ENCODE measurements around the gene CSF2RB.

- TF ChIP-seq, protein P1, sequence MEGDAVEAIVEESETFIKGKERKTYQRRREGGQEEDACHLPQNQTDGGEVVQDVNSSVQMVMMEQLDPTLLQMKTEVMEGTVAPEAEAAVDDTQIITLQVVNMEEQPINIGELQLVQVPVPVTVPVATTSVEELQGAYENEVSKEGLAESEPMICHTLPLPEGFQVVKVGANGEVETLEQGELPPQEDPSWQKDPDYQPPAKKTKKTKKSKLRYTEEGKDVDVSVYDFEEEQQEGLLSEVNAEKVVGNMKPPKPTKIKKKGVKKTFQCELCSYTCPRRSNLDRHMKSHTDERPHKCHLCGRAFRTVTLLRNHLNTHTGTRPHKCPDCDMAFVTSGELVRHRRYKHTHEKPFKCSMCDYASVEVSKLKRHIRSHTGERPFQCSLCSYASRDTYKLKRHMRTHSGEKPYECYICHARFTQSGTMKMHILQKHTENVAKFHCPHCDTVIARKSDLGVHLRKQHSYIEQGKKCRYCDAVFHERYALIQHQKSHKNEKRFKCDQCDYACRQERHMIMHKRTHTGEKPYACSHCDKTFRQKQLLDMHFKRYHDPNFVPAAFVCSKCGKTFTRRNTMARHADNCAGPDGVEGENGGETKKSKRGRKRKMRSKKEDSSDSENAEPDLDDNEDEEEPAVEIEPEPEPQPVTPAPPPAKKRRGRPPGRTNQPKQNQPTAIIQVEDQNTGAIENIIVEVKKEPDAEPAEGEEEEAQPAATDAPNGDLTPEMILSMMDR (IDR thresholded peaks at IDR 0.05; ENCODE audit: extremely low read depth in 1 of 2, insufficient read depth in 1 of 2, low read depth in 1 of 2, low read length in 2 of 2) = no peak
- TF ChIP-seq EZH2 (IDR thresholded peaks at IDR 0.05; ENCODE audit: borderline replicate concordance, low read depth, low read length, severe bottlenecking) (no peak), POLR2AphosphoS5 (IDR thresholded peaks at IDR 0.05; ENCODE audit: insufficient read depth, low read depth, low read length) (no peak), MAX (IDR thresholded peaks at IDR 0.05; ENCODE audit: insufficient read depth, insufficient read length) (no peak), JUN (IDR thresholded peaks at IDR 0.05; ENCODE audit: borderline replicate concordance, insufficient read depth, insufficient read length, low read depth) (no peak), POLR2A (IDR thresholded peaks at IDR 0.05; ENCODE audit: low read depth, low read length) (no peak), FOS (IDR thresholded peaks at IDR 0.05; ENCODE audit: borderline replicate concordance, insufficient read depth, low read length) (no peak)
Observed at GRCh38 chr22:36936362-36937116, 23.1 kb downstream of the CSF2RB start.
